H1 (cell line): ENCODE results near the gene DCHS1. TPM values are rescaled to one million over a fixed set of nuclear protein-coding genes. Genes with fewer than 3 reads are reported as not detected.

ENCODE experiments used
- SP2 ChIP-seq: IDR thresholded peaks from 2 replicates; pipeline ENCODE4 v1.6.1; 2012; ENCODE audit warnings: mild to moderate bottlenecking, low read length, inconsistent platforms
- polyA plus RNA-seq, 7 experiments: library from polyadenylated mRNA; depleted of rRNA in 3 of 7; stranded (reverse) in 5 of 7; unstranded in 2 of 7; fragments of >200 nt in 5 of 7; fragments of 200-250 nt in 2 of 7; gene quantifications; 1 replicate in 5 of 7; 2 replicates in 1 of 7; 4 replicates in 1 of 7; pipeline versions ENCODE4 v1.2.1 to v1.2.3, GENCODE V29; 2011 to 2013; ENCODE audit warnings: missing spikeins in 2 of 7, mixed read lengths in 2 of 7
- total RNA-seq: library from RNA; stranded (reverse); fragmentation: NEBNext Ultra II Directional; extraction: Animal tissue kit (Norgen Biotek cat#: 25700); gene quantifications from 2 replicates; pipeline ENCODE4 v1.2.1, GENCODE V29; 2021
- TF ChIP-seq, protein P1 (sequence below): IDR thresholded peaks from 2 replicates; pipeline ENCODE4 v1.6.1; 2011; ENCODE audit warnings: low read depth, mild to moderate bottlenecking, low read length; ENCODE audit not compliant: insufficient read depth

DCHS1 gene
- total and polyA plus RNA-seq, 2 of the 8 experiments (the other 6 are each of a cell fraction or from before 2014, with no cell fraction given), result 8.2 to 10.5 TPM

DNA sequence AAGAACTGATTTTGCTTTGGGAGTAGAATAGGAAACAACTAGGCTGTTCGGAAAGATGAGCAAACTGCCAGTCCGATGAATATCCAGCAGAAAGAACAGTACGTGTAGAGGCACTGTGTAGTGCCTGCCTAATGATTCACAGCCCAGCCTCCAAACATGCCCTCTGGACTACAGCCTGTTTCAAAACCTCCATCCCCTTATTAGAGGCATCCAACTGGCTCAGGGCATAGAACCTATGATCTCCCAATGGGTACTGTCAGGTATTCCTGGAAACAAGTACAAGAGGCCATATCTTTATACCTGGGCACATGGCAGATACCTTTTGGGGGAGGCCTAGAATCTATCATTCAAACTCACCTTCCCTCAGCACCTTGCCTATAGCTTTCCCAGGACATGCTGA, 57.1 kb downstream of the DCHS1 start (continued):
- no peak for TF ChIP-seq SP2
- TF ChIP-seq, protein P1, sequence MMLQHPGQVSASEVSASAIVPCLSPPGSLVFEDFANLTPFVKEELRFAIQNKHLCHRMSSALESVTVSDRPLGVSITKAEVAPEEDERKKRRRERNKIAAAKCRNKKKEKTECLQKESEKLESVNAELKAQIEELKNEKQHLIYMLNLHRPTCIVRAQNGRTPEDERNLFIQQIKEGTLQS, result no peak
